Endothelial cell of umbilical vein (primary cell): ENCODE measurements around the gene ITGA3. TPM values are rescaled to one million over a fixed set of nuclear protein-coding genes. Genes with fewer than 3 reads are reported as not detected.

Experiments
- BruUV-seq: library from RNA; stranded (reverse); fragments of 400-500 nt; replicated peaks from 2 replicates; lab custom pipeline; 2021; lab: Mats Ljungman, UMichigan
- CTCF ChIA-PET: fragments of 300-600, 350-600 bp; sonication (Branson Sonifier 250); formaldehyde crosslinking; loops from one replicate; lab custom pipeline; 2021; ENCODE audit warnings: antibody characterized with exemption, inconsistent platforms; lab: Charles Lee
- POLR2A ChIA-PET: fragments of 300-600, 350-600 bp; sonication (Branson Sonifier 250); formaldehyde crosslinking; loops from one replicate; lab custom pipeline; 2021; ENCODE audit warnings: antibody characterized with exemption, inconsistent platforms; lab: Charles Lee
- DNase-seq: peaks from one replicate; pipeline ENCODE4 v3.0.0-alpha.2; 2011; ENCODE audit warnings: low read depth, low spot score
- FAIRE-seq: peaks from 2 replicates; lab custom pipeline; 2011; peaks lifted over from hg19 to GRCh38; lab: Jason Lieb, UNC
- H2AFZ ChIP-seq: 2 replicates; pipeline ENCODE4 v1.6.0; 2012; ENCODE audit warnings: low read depth, low read length, control low read depth, inconsistent platforms
- H3K27ac ChIP-seq: 2 replicates; pipeline ENCODE4 v1.5.1; 2011; ENCODE audit warnings: low read depth, mild to moderate bottlenecking, control low read depth, low read length, moderate library complexity; ENCODE audit not compliant: insufficient read depth
- H3K27me3 ChIP-seq, 2 experiments: 2 replicates each; pipeline versions ENCODE4 v1.6.0 to v1.6.1; 2011; ENCODE audit warnings: low read length in 2 of 2, mixed read lengths in 1 of 2; ENCODE audit not compliant: control insufficient read depth in 2 of 2, insufficient read depth in 2 of 2
- H3K36me3 ChIP-seq, 2 experiments: 2 replicates in 1 of 2; 3 replicates in 1 of 2; pipeline ENCODE4 v1.5.1; 2011; ENCODE audit warnings: low read length in 2 of 2, mild to moderate bottlenecking in 1 of 2, moderate library complexity in 1 of 2; ENCODE audit not compliant: control insufficient read depth in 2 of 2, insufficient read depth in 2 of 2; ENCODE audit errors: extremely low read depth in 1 of 2
- H3K4me1 ChIP-seq: 3 replicates; pipeline ENCODE4 v1.5.1; 2011; ENCODE audit warnings: mild to moderate bottlenecking, low read length; ENCODE audit not compliant: control insufficient read depth, insufficient read depth; ENCODE audit errors: extremely low read depth
- H3K4me2 ChIP-seq: 2 replicates; pipeline ENCODE4 v1.6.1; 2011; ENCODE audit warnings: low read length, control low read depth, mixed read lengths; ENCODE audit not compliant: insufficient read depth
- H3K4me3 ChIP-seq, 3 experiments: fragments of 200-600 bp in 1 of 3; sonication (generic), shearing (Covaris generic) in 1 of 3; replicated peaks in 1 of 3; 2 replicates each; pipeline ENCODE4 v1.5.1; 2011 to 2016; ENCODE audit warnings: control low read depth in 3 of 3, low read length in 3 of 3, mild to moderate bottlenecking in 2 of 3, inconsistent platforms in 1 of 3, low read depth in 1 of 3, moderate library complexity in 1 of 3; ENCODE audit not compliant: insufficient read depth in 1 of 3
- H3K79me2 ChIP-seq: 2 replicates; pipeline ENCODE4 v1.6.0; 2012; ENCODE audit warnings: low read length, inconsistent platforms; ENCODE audit not compliant: control insufficient read depth, insufficient read depth
- H3K9ac ChIP-seq: replicated peaks from 2 replicates; pipeline ENCODE3; 2011; ENCODE audit warnings: low read length, control low read depth; ENCODE audit not compliant: insufficient read depth; ENCODE audit errors: extremely low read depth
- H3K9me1 ChIP-seq: replicated peaks from 3 replicates; pipeline ENCODE4 v1.6.0; 2011; ENCODE audit warnings: mild to moderate bottlenecking, low read length; ENCODE audit not compliant: control insufficient read depth, insufficient read depth; ENCODE audit errors: extremely low read depth
- H3K9me3 ChIP-seq: replicated peaks from 2 replicates; pipeline ENCODE4 v1.5.1; 2012; ENCODE audit warnings: low read length, inconsistent platforms; ENCODE audit not compliant: control insufficient read depth, insufficient read depth
- H4K20me1 ChIP-seq: replicated peaks from 2 replicates; pipeline ENCODE3; 2011; ENCODE audit warnings: mild to moderate bottlenecking, low read length; ENCODE audit not compliant: control insufficient read depth, insufficient read depth; ENCODE audit errors: extremely low read depth
- GATA2 ChIP-seq: IDR thresholded peaks from 2 replicates; pipeline ENCODE4 v1.7.0; 2011; ENCODE audit warnings: low read depth, mild to moderate bottlenecking, moderate library complexity, mixed read lengths, low read length; ENCODE audit not compliant: insufficient read length, insufficient read depth
- JUN ChIP-seq: IDR thresholded peaks from 2 replicates; pipeline ENCODE4 v1.6.1; 2011; ENCODE audit warnings: borderline replicate concordance, low read depth; ENCODE audit not compliant: insufficient read length, insufficient read depth
- POLR2AphosphoS5 ChIP-seq: IDR thresholded peaks from 2 replicates; pipeline ENCODE4 v1.6.1; 2012; ENCODE audit warnings: low read depth, mild to moderate bottlenecking, control low read depth, low read length, moderate library complexity; ENCODE audit not compliant: insufficient read depth
- dilution Hi-C: fragments of 300-500 bp; cut with MboI; formaldehyde crosslinking; loops from one replicate; pipeline ENCODE4 v1.15.0; 2019; ENCODE audit warnings: low sequenced_read_pairs; ENCODE audit not compliant: extremely low pct_ligation_motif_present
- intact Hi-C: fragments of 100-400 bp; cut with micrococcal nuclease; formaldehyde crosslinking; loops from one replicate; pipeline ENCODE4 v1.10.0; 2022
- polyA plus RNA-seq, 4 experiments: library from polyadenylated mRNA; depleted of rRNA in 3 of 4; stranded (reverse) in 3 of 4; unstranded in 1 of 4; fragments of >200 nt; gene quantifications; 2 replicates each; pipeline versions ENCODE4 v1.2.1 to v1.2.3, GENCODE V29; 2011 to 2012; ENCODE audit warnings: missing spikeins in 1 of 4
- total RNA-seq: library from RNA; stranded (reverse); gene quantifications from 2 replicates; pipeline ENCODE4 v1.2.3, GENCODE V29; 2021
- TF ChIP-seq, protein P1 (sequence below): IDR thresholded peaks from 2 replicates; pipeline ENCODE4 v1.6.1; 2011; ENCODE audit not compliant: insufficient read depth, insufficient read length

ITGA3 gene
- total and polyA plus RNA-seq, 2 donors (not counting 3 experiments of a cell fraction or from before 2014, with no cell fraction given): 92.7 to 112 TPM

DNA sequence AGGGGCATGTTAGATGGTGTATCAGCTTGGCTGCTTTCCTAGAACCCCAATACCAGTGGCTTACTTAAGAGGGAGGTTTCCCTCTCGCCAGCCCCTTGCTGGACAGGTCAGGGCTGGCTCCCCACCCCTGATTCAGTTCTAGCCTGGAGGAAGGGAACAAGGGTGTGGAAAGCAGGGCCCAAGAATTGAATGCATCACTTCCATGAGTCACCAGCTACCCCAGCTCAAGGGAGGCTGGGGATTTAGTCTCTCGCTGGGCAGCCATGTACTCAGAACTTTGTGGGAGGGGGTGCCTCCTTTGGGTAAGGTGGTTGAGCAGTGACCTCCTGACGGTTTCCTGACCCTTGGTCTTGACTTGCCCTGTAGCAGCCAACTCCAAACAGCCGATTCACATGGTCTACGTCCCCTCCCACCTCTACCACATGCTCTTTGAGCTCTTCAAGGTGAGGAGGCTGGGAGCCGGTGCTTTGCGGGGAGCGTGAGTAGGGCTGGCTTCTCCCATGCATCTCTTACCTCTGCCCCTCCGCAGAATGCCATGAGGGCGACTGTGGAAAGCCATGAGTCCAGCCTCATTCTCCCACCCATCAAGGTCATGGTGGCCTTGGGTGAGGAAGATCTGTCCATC lies 52.0 kb downstream of the ITGA3 start:
- TF ChIP-seq, protein P1, sequence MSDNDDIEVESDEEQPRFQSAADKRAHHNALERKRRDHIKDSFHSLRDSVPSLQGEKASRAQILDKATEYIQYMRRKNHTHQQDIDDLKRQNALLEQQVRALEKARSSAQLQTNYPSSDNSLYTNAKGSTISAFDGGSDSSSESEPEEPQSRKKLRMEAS: no peak
- TF ChIP-seq GATA2: no peak
- no peak for TF ChIP-seq POLR2AphosphoS5
- TF ChIP-seq JUN: no peak
- POLR2A ChIA-PET: no interaction called here
- no peaks in the 10 kb centered on the region for H3K79me2 ChIP-seq
- H3K9me3 ChIP-seq: no peaks in the 10 kb centered on the region
- no peak for DNase-seq
- H3K4me1 ChIP-seq: no peaks in the 10 kb centered on the region
- H3K4me2 ChIP-seq: no peak overlapping the region
- no peak overlapping the region for H3K4me3 ChIP-seq
- BruUV-seq: no TSS peak
- H2AFZ ChIP-seq: no peak overlapping the region
- H3K36me3 ChIP-seq: no peaks in the 10 kb centered on the region
- no peaks in the 10 kb centered on the region for H3K9me1 ChIP-seq
- CTCF ChIA-PET: interaction anchor here (1.3 to 4.1 kb wide), 3 partner anchors 9 to 91 kb away, joined by 3 to 29 read pairs (median 13); no protein-coding TSS in a partner anchor
- dilution Hi-C loops (no loop called here), intact Hi-C loops (no loop called here)
- H3K27ac ChIP-seq: no peak overlapping the region
- FAIRE-seq: no peak
- H3K9ac ChIP-seq: no peak overlapping the region
- H4K20me1 ChIP-seq: no peaks in the 10 kb centered on the region
- no peaks in the 10 kb centered on the region for H3K27me3 ChIP-seq

DNA sequence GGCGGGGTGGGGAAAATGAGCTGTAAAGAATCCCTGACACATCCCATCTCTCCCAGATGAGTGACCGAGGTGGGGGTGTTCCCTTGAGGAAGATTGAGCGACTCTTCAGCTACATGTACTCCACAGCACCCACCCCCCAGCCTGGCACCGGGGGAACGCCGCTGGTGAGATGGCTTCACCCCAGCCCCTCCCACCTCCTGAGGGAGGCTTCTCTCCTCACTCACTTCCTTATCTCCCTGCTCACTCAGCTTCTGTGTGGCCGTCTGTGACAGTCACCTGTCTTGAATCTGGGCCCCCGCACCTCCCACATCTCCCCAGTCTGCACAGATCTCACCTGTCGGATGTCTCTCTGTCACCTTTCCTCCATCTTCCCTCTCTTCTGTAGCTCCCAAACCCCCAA lies 52.6 kb downstream of the ITGA3 start:
- H3K9ac ChIP-seq: no peak overlapping the region
- H3K4me1 ChIP-seq: no peaks in the 10 kb centered on the region
- DNase-seq: no peak
- no peaks in the 10 kb centered on the region for H3K36me3 ChIP-seq
- no peak for TF ChIP-seq POLR2AphosphoS5
- dilution Hi-C loops: no loop called here
- intact Hi-C loops: no loop called here
- no peak overlapping the region for H3K4me2 ChIP-seq
- no peak overlapping the region for H3K27ac ChIP-seq
- no peak overlapping the region for H2AFZ ChIP-seq
- no peak for FAIRE-seq
- BruUV-seq: no TSS peak
- H3K27me3 ChIP-seq: no peaks in the 10 kb centered on the region
- H4K20me1 ChIP-seq: no peaks in the 10 kb centered on the region
- ChIA-PET POLR2A (no interaction called here), CTCF (interaction anchor here (0.6 to 4.1 kb wide), 4 partner anchors 9 to 227 kb away, joined by 4 to 29 read pairs (median 9); no protein-coding TSS in a partner anchor)
- H3K9me1 ChIP-seq: no peaks in the 10 kb centered on the region
- H3K9me3 ChIP-seq: no peaks in the 10 kb centered on the region
- H3K79me2 ChIP-seq: no peaks in the 10 kb centered on the region
- no peak overlapping the region for H3K4me3 ChIP-seq
